CD4-positive, alpha-beta T cell treated with Interleukin-4 for 1 hour (primary cell): ENCODE results near the gene TMEM98.
"Not testable (repeated sequence)": the region's sequence is repeated elsewhere in the genome, so short reads cannot be mapped to it uniquely, and the experiment has no call there.

Source experiments
- DNase-seq, 2 donors: peaks; one replicate each; pipeline ENCODE4 v3.0.0-alpha.2; 2020 to 2022

Gene TMEM98

GRCh38 chr17:32943647-32944191 is 15.8 kb downstream of the TMEM98 start:
- DNase-seq = no peak

GRCh38 chr17:32944248-32945020 is 16.5 kb downstream of the TMEM98 start:
- no peak for DNase-seq

GRCh38 chr17:32946375-32947135 is 18.6 kb downstream of the TMEM98 start:
- DNase-seq = no peak

- DNase-seq = no peak
Measured at GRCh38 chr17:32947736-32948135, 19.8 kb downstream of the TMEM98 start.

GRCh38 chr17:32949181-32949580 is 21.2 kb downstream of the TMEM98 start:
- no peak for DNase-seq

GRCh38 chr17:32952491-32952890 is 24.5 kb downstream of the TMEM98 start:
- not testable (repeated sequence) for DNase-seq

- no peak for DNase-seq
Measured at GRCh38 chr17:32953045-32953444, 25.1 kb downstream of the TMEM98 start.

- DNase-seq = no peak
Measured at GRCh38 chr17:32953857-32954256, 25.9 kb downstream of the TMEM98 start.

- DNase-seq = no peak
Measured at GRCh38 chr17:32954477-32954876, 26.5 kb downstream of the TMEM98 start.

- no peak for DNase-seq
Measured at GRCh38 chr17:32955155-32955554, 27.2 kb downstream of the TMEM98 start.

GRCh38 chr17:32956240-32956970 is 28.5 kb downstream of the TMEM98 start:
- no peak for DNase-seq

GRCh38 chr17:32958418-32958817 is 30.5 kb downstream of the TMEM98 start:
- DNase-seq = no peak

GRCh38 chr17:32960815-32961214 is 32.9 kb downstream of the TMEM98 start:
- DNase-seq = no peak

GRCh38 chr17:32962320-32962711 is 34.4 kb downstream of the TMEM98 start:
- DNase-seq = no peak

GRCh38 chr17:32964541-32964940 is 36.6 kb downstream of the TMEM98 start:
- no peak for DNase-seq

GRCh38 chr17:32969231-32969630 is 41.3 kb downstream of the TMEM98 start:
- DNase-seq = not testable (repeated sequence)

- DNase-seq = no peak
Measured at GRCh38 chr17:32970281-32970680, 42.3 kb downstream of the TMEM98 start.

GRCh38 chr17:32971171-32971570 is 43.2 kb downstream of the TMEM98 start:
- no peak for DNase-seq

GRCh38 chr17:32976131-32976530 is 48.2 kb downstream of the TMEM98 start:
- DNase-seq = no peak

GRCh38 chr17:32976605-32977004 is 48.7 kb downstream of the TMEM98 start:
- DNase-seq = no peak

GRCh38 chr17:32980230-32980629 is 52.3 kb downstream of the TMEM98 start:
- DNase-seq = no peak

- not testable (repeated sequence) for DNase-seq
Measured at GRCh38 chr17:32981611-32982010, 53.7 kb downstream of the TMEM98 start.

- DNase-seq = no peak
Measured at GRCh38 chr17:32985050-32985756, 57.2 kb downstream of the TMEM98 start.
